Calu3 (cell line): ENCODE results near the gene CDK16. TPM values are rescaled to one million over a fixed set of nuclear protein-coding genes. Genes with fewer than 3 reads are reported as not detected.
A peak's percentile ranks its signal among the peaks of the same experiment; 100 is the strongest.

ENCODE experiments used
- BruUV-seq: library from RNA; stranded (reverse); fragments of 400-500 nt; replicated peaks from 2 replicates; lab custom pipeline; 2021; lab: Mats Ljungman, UMichigan
- CTCF ChIA-PET: fragments of 300-600 bp; sonication (Branson Sonifier 250); formaldehyde crosslinking; loops from one replicate; lab custom pipeline; 2022; ENCODE audit warnings: antibody characterized with exemption; lab: Charles Lee
- DNase-seq: peaks from one replicate; pipeline ENCODE4 v3.0.0; 2022
- H3K27ac Mint-ChIP-seq: one replicate; pipeline ENCODE4 v1.8.0; 2022; ENCODE audit warnings: mixed read lengths; ENCODE audit not compliant: unreplicated experiment
- H3K27me3 Mint-ChIP-seq: one replicate; pipeline ENCODE4 v1.8.0; 2022; ENCODE audit warnings: mixed read lengths; ENCODE audit not compliant: unreplicated experiment
- H3K36me3 Mint-ChIP-seq: one replicate; pipeline ENCODE4 v1.8.0; 2022; ENCODE audit warnings: mild to moderate bottlenecking, moderate library complexity, mixed read lengths; ENCODE audit not compliant: insufficient read depth, unreplicated experiment
- H3K4me1 Mint-ChIP-seq: one replicate; pipeline ENCODE4 v1.8.0; 2022; ENCODE audit warnings: mild to moderate bottlenecking, low read depth, mixed read lengths; ENCODE audit not compliant: unreplicated experiment
- H3K4me3 Mint-ChIP-seq: one replicate; pipeline ENCODE4 v1.8.0; 2022; ENCODE audit warnings: mild to moderate bottlenecking, low read depth, moderate library complexity, mixed read lengths; ENCODE audit not compliant: unreplicated experiment
- H3K9me3 Mint-ChIP-seq: one replicate; pipeline ENCODE4 v1.8.0; 2022; ENCODE audit warnings: low read depth, mixed read lengths; ENCODE audit not compliant: unreplicated experiment
- CTCF ChIP-seq: fragments of 200-600 bp; IDR thresholded peaks from one replicate; pipeline ENCODE4 v1.8.0; 2022; ENCODE audit warnings: antibody characterized with exemption; ENCODE audit not compliant: unreplicated experiment
- intact Hi-C: fragments of 100-400 bp; cut with micrococcal nuclease; formaldehyde crosslinking; loops from one replicate; pipeline ENCODE4 v1.10.0; 2022; ENCODE audit not compliant: unreplicated experiment
- total RNA-seq: library from RNA; stranded (reverse); gene quantifications from 2 replicates; pipeline ENCODE4 v1.2.3, GENCODE V29; 2022

The CDK16 gene
- total RNA-seq, 1 experiment from 2014 or later = 154 TPM

- no peaks in the 10 kb centered on the region for H3K27me3 Mint-ChIP-seq
- CTCF ChIA-PET = interaction anchor here (0.6 kb wide), 1 partner anchor 518 kb away, joined by 3 read pairs; no protein-coding TSS in a partner anchor
- intact Hi-C loops = no loop called here
- H3K27ac Mint-ChIP-seq = no peak overlapping the region
- no peak for TF ChIP-seq CTCF
- H3K9me3 Mint-ChIP-seq = no peaks in the 10 kb centered on the region
- DNase-seq = no peak
- peaks cover 40% of the 10 kb centered on the region for H3K36me3 Mint-ChIP-seq
- no TSS peak for BruUV-seq
- H3K4me1 Mint-ChIP-seq = no peaks in the 10 kb centered on the region
- no peak overlapping the region for H3K4me3 Mint-ChIP-seq
Observed at GRCh38 chrX:47209508-47210238, 8.8 kb upstream of the CDK16 start.

- Mint-ChIP-seq H3K4me1 (peaks cover 1% of the 10 kb centered on the region), H3K36me3 (peaks cover 36% of the 10 kb centered on the region), H3K27me3 (no peaks in the 10 kb centered on the region), H3K27ac (no peak overlapping the region), H3K9me3 (no peaks in the 10 kb centered on the region), H3K4me3 (no peak overlapping the region)
- no peak for TF ChIP-seq CTCF
- no TSS peak for BruUV-seq
- no peak for DNase-seq
- intact Hi-C loops = no loop called here
- CTCF ChIA-PET = no interaction called here
Observed at GRCh38 chrX:47210661-47211425, 7.6 kb upstream of the CDK16 start.

- no TSS peak for BruUV-seq
- H3K36me3 Mint-ChIP-seq = peaks cover 44% of the 10 kb centered on the region
- H3K4me3 Mint-ChIP-seq = no peak overlapping the region
- intact Hi-C loops = no loop called here
- CTCF ChIA-PET = no interaction called here
- no peak for DNase-seq
- no peaks in the 10 kb centered on the region for H3K27me3 Mint-ChIP-seq
- peaks cover 19% of the 10 kb centered on the region for H3K4me1 Mint-ChIP-seq
- no peaks in the 10 kb centered on the region for H3K9me3 Mint-ChIP-seq
- H3K27ac Mint-ChIP-seq = no peak overlapping the region
- no peak for TF ChIP-seq CTCF
Observed at GRCh38 chrX:47212381-47213293, 5.8 kb upstream of the CDK16 start.

GRCh38 chrX:47214435-47215077 is 3.9 kb upstream of the CDK16 start:
- no peak for TF ChIP-seq CTCF
- no peak for DNase-seq
- Mint-ChIP-seq H3K4me3 (no peak overlapping the region), H3K4me1 (peaks cover 24% of the 10 kb centered on the region), H3K36me3 (peaks cover 58% of the 10 kb centered on the region), H3K27ac (no peak overlapping the region), H3K9me3 (no peaks in the 10 kb centered on the region), H3K27me3 (no peaks in the 10 kb centered on the region)
- CTCF ChIA-PET = no interaction called here
- intact Hi-C loops = no loop called here
- TSS peak; percentile 62 for BruUV-seq
